Ovary (tissue), 9 donors: Measurements from ENCODE around the gene CCNE1. TPM values are rescaled to one million over a fixed set of nuclear protein-coding genes. Genes with fewer than 3 reads are reported as not detected.
"Not testable (repeated sequence)": the region's sequence is repeated elsewhere in the genome, so short reads cannot be mapped to it uniquely, and the experiment has no call there.

Experiments used
- DNase-seq, 5 donors: peaks; one replicate each; pipeline ENCODE4 v3.0.0-alpha.2; 2019 to 2020
- H3K27ac ChIP-seq, 2 donors: fragments of 200-600 bp; one replicate each; pipeline versions ENCODE4 v1.5.1 to v1.8.0; 2019 to 2022
- H3K27me3 ChIP-seq: fragments of 200-600 bp; one replicate; pipeline ENCODE4 v1.8.0; 2022
- H3K36me3 ChIP-seq: fragments of 200-600 bp; sonication (generic); one replicate; pipeline ENCODE4 v1.5.1; 2019
- H3K4me1 ChIP-seq: one replicate; pipeline ENCODE4 v1.8.1; 2013; ENCODE audit warnings: mild to moderate bottlenecking, moderate library complexity; ENCODE audit not compliant: insufficient read depth
- H3K4me3 ChIP-seq: fragments of 200-600 bp; sonication (generic); one replicate; pipeline ENCODE4 v1.5.1; 2017
- H3K9me3 ChIP-seq, 2 donors: fragments of 200-600 bp in 1 of 2; sonication (generic) in 1 of 2; one replicate each; pipeline versions ENCODE4 v1.5.1 to v1.8.1; 2013 to 2019; ENCODE audit warnings: mild to moderate bottlenecking in 1 of 2, moderate library complexity in 1 of 2
- EP300 ChIP-seq: sonication (generic); formaldehyde crosslinking; IDR thresholded peaks from one replicate; pipeline ENCODE4 v1.6.1; 2017; ENCODE audit warnings: antibody characterized with exemption
- POLR2A ChIP-seq: fragments of 450-650 bp; IDR thresholded peaks from one replicate; pipeline ENCODE4 v1.6.1; 2017; ENCODE audit warnings: antibody characterized with exemption, mild to moderate bottlenecking, moderate library complexity
- WGBS, 3 donors: extraction: QIAGEN DNeasy Blood & Tissue Kit in 1 of 3; methylation state at CpG; one replicate each; pipeline versions ENCODE4 v1.1.5 to v1.1.7; 2013 to 2017; 5-methylcytosine and 5-hydroxymethylcytosine counted together
- intact Hi-C, 4 donors: fragments of 100-400 bp; cut with DNase I; formaldehyde crosslinking; loops; one replicate each; pipeline versions ENCODE4 v1.11.0 to v1.15.1; 2022 to 2023
- polyA plus RNA-seq, 2 donors: library from polyadenylated mRNA; stranded (reverse); fragments of 200-250 nt in 1 of 2; fragments of 350-450 nt in 1 of 2; fragmentation: Illumina TruSeq in 1 of 2; extraction: RNeasy Lipid Tissue Mini Kit (QIAGEN cat#74804) in 1 of 2; gene quantifications; one replicate each; pipeline ENCODE4 v1.2.3, GENCODE V29; 2013 to 2014
- total RNA-seq, 7 donors: library from RNA; depleted of rRNA in 2 of 7; stranded (reverse); fragments of >200 nt in 2 of 7; fragmentation: NEBNext Ultra II Directional in 3 of 7; extraction: Animal tissue kit (Norgen Biotek cat#: 25700) in 3 of 7; gene quantifications; one replicate each; pipeline versions ENCODE4 v1.1.0 to v1.2.4, GENCODE V29; 2016 to 2023
- TF ChIP-seq, protein P1 (sequence below), 3 donors: fragments of 450-650 bp in 2 of 3; fragments of 200-600 bp in 1 of 3; IDR thresholded peaks; one replicate each; pipeline versions ENCODE4 v1.5.1 to v1.8.0; 2016 to 2022; ENCODE audit warnings: antibody characterized with exemption in 3 of 3, mild to moderate bottlenecking in 1 of 3
- donor health status: DM: no; HTN: no; CAD: no; lungs with moderate emphysema.
- donor health status: DM: no; HTN: no; CAD: no.
- donor health status: Bipolar disorder and iron deficiency.
- donor health status: DM: yes; HTN: yes; CAD: no.
- donor health status: DM: no; HTN: no; CAD: no.
- donor health status: DM: yes; HTN: yes; CAD: no.

The CCNE1 gene
- total and polyA plus RNA-seq, 9 donors = 0.36 to 2.7 (median 0.98) TPM

DNA sequence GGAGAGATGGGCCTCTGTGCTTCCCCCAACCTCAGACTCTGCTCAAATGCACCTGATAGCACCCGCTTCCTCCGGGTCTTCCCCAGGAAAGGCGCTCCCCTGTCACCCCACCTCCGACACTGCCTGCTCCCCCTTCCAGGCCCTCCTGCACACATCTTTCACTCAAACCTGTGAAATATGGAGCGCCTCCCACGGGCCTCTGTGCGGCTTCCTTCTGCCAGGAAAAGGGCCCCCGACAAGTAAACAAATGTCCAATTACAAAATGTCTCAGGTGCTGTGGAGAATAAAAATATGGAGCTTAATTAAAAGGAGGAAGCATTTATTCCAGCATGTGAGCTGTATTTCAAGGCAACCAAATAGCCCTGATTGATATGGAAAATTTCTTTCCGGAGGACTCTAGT lies 15.6 kb upstream of the CCNE1 start:
- TF ChIP-seq EP300 (no peak), POLR2A (no peak)
- TF ChIP-seq, protein P1, sequence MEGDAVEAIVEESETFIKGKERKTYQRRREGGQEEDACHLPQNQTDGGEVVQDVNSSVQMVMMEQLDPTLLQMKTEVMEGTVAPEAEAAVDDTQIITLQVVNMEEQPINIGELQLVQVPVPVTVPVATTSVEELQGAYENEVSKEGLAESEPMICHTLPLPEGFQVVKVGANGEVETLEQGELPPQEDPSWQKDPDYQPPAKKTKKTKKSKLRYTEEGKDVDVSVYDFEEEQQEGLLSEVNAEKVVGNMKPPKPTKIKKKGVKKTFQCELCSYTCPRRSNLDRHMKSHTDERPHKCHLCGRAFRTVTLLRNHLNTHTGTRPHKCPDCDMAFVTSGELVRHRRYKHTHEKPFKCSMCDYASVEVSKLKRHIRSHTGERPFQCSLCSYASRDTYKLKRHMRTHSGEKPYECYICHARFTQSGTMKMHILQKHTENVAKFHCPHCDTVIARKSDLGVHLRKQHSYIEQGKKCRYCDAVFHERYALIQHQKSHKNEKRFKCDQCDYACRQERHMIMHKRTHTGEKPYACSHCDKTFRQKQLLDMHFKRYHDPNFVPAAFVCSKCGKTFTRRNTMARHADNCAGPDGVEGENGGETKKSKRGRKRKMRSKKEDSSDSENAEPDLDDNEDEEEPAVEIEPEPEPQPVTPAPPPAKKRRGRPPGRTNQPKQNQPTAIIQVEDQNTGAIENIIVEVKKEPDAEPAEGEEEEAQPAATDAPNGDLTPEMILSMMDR (IDR thresholded peaks at IDR 0.05) = no peak
- intact Hi-C loops = loop anchor here in 1 of 4 donors (10.0 kb wide), 1 partner anchor 581 kb away; the partner anchor contains the start of gene UQCRFS1
- DNase-seq = no peak
- H3K4me1 ChIP-seq = no peaks in the 10 kb centered on the region
- H3K27ac ChIP-seq = no peak overlapping the region
- WGBS, 3 donors = 18 to 32% (median 19%) methylated on average over 9 of the region's 9 CpGs
- H3K36me3 ChIP-seq = no peaks in the 10 kb centered on the region
- H3K9me3 ChIP-seq = no peaks in the 10 kb centered on the region
- H3K27me3 ChIP-seq = no peaks in the 10 kb centered on the region
- no peak overlapping the region for H3K4me3 ChIP-seq

DNA sequence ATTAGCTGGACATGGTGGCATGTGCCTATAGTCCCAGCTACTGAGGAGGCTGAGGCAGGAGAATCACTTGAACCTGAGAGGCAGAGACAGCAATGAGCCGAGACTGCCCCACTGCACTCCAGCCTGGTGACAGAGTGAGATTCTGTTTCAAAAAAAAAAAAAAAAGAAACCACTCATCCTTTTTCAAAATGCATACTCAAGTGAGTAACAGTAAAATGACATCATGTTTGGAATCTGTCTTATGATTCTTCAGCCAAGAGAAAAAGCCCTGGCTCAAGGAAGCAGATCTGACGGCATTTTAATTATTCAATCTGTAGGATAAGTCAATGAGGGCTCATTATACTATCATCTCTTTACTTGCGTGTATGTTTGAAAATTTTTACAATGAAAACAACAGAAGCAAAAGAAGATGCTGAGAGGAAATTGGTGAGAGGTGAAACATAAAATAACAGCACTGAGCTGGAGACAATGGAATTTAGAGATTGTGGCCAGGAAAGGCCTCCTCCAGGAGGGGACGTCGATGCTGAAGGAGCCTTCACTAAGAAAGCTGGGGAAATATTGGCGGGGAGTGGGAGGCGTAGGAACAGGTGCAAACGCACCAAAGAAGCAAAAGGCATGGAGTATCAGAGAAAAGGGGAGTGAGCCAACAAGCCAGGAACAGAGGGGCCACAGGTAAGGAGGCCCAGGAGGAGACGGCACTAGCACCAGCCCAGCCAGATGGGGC lies 12.9 kb upstream of the CCNE1 start:
- H3K4me1 ChIP-seq = no peaks in the 10 kb centered on the region
- H3K4me3 ChIP-seq = no peak overlapping the region
- 37 to 44% (median 40%) methylated on average over 9 of the region's 9 CpGs for WGBS, 3 donors
- H3K36me3 ChIP-seq = no peaks in the 10 kb centered on the region
- TF ChIP-seq, protein P1 (IDR thresholded peaks at IDR 0.05) = no peak
- TF ChIP-seq EP300 (no peak), POLR2A (no peak)
- H3K27me3 ChIP-seq = no peaks in the 10 kb centered on the region
- no peak for DNase-seq
- no peaks in the 10 kb centered on the region for H3K9me3 ChIP-seq
- intact Hi-C loops = loop anchor here in 1 of 4 donors (10.0 kb wide), 1 partner anchor 584 kb away; the partner anchor contains the start of gene UQCRFS1
- H3K27ac ChIP-seq = no peak overlapping the region

DNA sequence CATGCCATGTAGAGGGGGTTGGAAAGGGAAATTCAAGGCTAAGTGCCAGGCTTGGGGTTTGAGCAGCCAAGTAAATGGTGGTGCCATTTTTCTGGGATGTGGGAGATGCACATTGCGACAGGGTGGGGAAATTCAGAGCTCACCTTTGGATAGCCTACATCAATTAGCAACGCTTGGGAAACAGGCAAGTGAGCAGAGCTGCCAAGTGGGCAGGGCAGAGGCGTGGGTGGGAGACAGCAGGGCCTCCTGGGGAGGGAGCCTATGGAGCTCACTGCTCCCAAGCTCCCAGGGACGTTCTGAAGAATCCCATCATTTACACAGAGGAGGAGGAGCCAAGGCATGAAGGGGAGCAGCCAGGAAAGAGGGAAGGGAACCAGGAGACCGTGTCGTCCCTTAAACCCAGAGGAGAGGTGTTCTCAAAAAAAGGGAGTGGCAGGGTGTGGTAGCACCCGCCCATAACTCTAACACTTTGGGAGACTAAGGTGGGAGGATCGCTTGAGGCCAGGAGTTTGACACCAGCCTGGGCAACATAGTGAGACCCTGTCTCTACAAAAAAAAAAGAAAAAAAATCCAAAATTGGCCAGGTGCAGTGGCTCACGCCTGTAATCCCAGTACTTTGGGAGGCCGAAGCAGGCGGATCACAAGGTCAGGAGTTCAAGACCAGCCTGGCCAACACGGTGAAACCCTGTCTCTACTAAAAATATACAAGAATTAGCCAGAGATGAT lies 11.5 kb upstream of the CCNE1 start:
- H3K27me3 ChIP-seq = no peaks in the 10 kb centered on the region

DNA sequence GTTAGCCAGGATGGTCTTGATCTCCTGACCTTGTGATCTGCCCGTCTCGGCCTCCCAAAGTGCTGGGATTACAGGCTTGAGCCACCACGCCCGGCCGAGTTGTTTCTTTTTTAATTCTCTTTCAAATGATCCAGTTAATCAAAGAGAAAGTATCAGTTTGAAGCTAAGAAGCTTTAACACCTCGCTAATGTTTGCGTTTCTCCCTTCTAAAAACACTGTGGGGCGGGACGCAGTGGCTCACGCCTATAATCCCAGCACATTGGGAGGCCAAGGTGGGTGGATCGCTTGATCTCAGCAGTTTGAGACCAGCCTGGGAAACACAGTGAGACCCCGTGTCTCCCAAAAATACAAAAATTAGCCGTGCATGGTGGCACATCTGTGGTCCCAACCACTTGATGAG lies 7.8 kb upstream of the CCNE1 start:
- H3K36me3 ChIP-seq, intact Hi-C loops, H3K27ac ChIP-seq, H3K9me3 ChIP-seq, DNase-seq, H3K27me3 ChIP-seq, H3K4me3 ChIP-seq: not testable (repeated sequence)
- H3K4me1 ChIP-seq = peaks cover 10% of the 10 kb centered on the region
- WGBS, 3 donors = 92 to 96% (median 95%) methylated on average over 13 of the region's 13 CpGs

More for the DNA sequence above, 11.5 kb upstream of the CCNE1 start:
- no peaks in the 10 kb centered on the region for H3K36me3 ChIP-seq
- WGBS, 3 donors = 59 to 65% (median 59%) methylated on average over 12 of the region's 12 CpGs
- intact Hi-C loops = no loop called here
- no peak for DNase-seq
- peaks cover 5% of the 10 kb centered on the region for H3K4me1 ChIP-seq
- no peak for TF ChIP-seq EP300
- no peak for TF ChIP-seq POLR2A
- H3K27ac ChIP-seq = no peak overlapping the region
- H3K4me3 ChIP-seq = no peak overlapping the region
- H3K9me3 ChIP-seq = no peaks in the 10 kb centered on the region

- no peak overlapping the region for H3K27ac ChIP-seq
- TF ChIP-seq, protein P1 (IDR thresholded peaks at IDR 0.05) = no peak
- TF ChIP-seq EP300 = no peak
- TF ChIP-seq POLR2A = no peak
- WGBS, 3 donors = 63 to 68% (median 64%) methylated on average over 3 of the region's 3 CpGs
- intact Hi-C loops = no loop called here
- no peak overlapping the region for H3K4me3 ChIP-seq
- H3K27me3 ChIP-seq = no peaks in the 10 kb centered on the region
- DNase-seq = no peak
- no peaks in the 10 kb centered on the region for H3K9me3 ChIP-seq
- peaks cover 10% of the 10 kb centered on the region for H3K4me1 ChIP-seq
- no peaks in the 10 kb centered on the region for H3K36me3 ChIP-seq
These were observed 7.3 kb upstream of the CCNE1 start for GRCh38 chr19:29804493-29804892.
